SK-N-SH treated with all-trans-retinoic acid at 6 μM for 48 hours (cell line): ENCODE data around the gene UCKL1.

Experiments
- ARNTL ChIP-seq: fragments of 450-650 bp; formaldehyde crosslinking; IDR thresholded peaks from 2 replicates; pipeline ENCODE4 v1.5.0; 2020; ENCODE audit warnings: low read depth, mild to moderate bottlenecking, moderate library complexity, borderline replicate concordance
- CREB5 ChIP-seq: fragments of 250-450 bp; sonication (Bioruptor Pico); IDR thresholded peaks from 2 replicates; pipeline ENCODE4 v1.5.1; 2020; ENCODE audit warnings: low read depth, mild to moderate bottlenecking, moderate library complexity
- CSRNP3 ChIP-seq: fragments of 250-450 bp; sonication (Bioruptor Pico); IDR thresholded peaks from 2 replicates; pipeline ENCODE4 v1.5.1; 2021; ENCODE audit warnings: mild to moderate bottlenecking, moderate library complexity
- ESRRG ChIP-seq: fragments of 250-450 bp; sonication (Bioruptor Pico); IDR thresholded peaks from 2 replicates; pipeline ENCODE4 v1.6.1; 2021; ENCODE audit warnings: mild to moderate bottlenecking
- OSR1 ChIP-seq: fragments of 250-450 bp; sonication (Bioruptor Pico); IDR thresholded peaks from 2 replicates; pipeline ENCODE4 v1.8.0; 2022; ENCODE audit warnings: moderate library complexity, mild to moderate bottlenecking, inconsistent platforms
- PATZ1 ChIP-seq: fragments of 250-450 bp; sonication (Bioruptor Pico); IDR thresholded peaks from 2 replicates; pipeline ENCODE4 v1.8.0; 2020; ENCODE audit warnings: mild to moderate bottlenecking, moderate library complexity, borderline replicate concordance
- TCF4 ChIP-seq: fragments of 250-450 bp; sonication (Bioruptor Pico); IDR thresholded peaks from 2 replicates; pipeline ENCODE4 v1.8.0; 2021; ENCODE audit warnings: mild to moderate bottlenecking, moderate library complexity, borderline replicate concordance
- TSHZ2 ChIP-seq: fragments of 250-450 bp; sonication (Bioruptor Pico); IDR thresholded peaks from 2 replicates; pipeline ENCODE4 v1.5.0; 2020; ENCODE audit warnings: mild to moderate bottlenecking, moderate library complexity
- ZFP3 ChIP-seq: fragments of 250-450 bp; sonication (Bioruptor Pico); IDR thresholded peaks from 2 replicates; pipeline ENCODE4 v1.5.0; 2020; ENCODE audit warnings: mild to moderate bottlenecking, moderate library complexity
- ZFP30 ChIP-seq: fragments of 450-650 bp; formaldehyde crosslinking; IDR thresholded peaks from 2 replicates; pipeline ENCODE4 v1.5.0; 2022; ENCODE audit warnings: mild to moderate bottlenecking, moderate library complexity

GRCh38 chr20:63930971-63931553 is 25.2 kb downstream of the UCKL1 start:
- TF ChIP-seq ZFP30 (CRISPR knock-in tag): no peak
- no peak for TF ChIP-seq ESRRG (CRISPR knock-in tag)
- no peak for TF ChIP-seq ZFP3
- no peak for TF ChIP-seq TSHZ2 (CRISPR knock-in tag)
- no peak for TF ChIP-seq OSR1
- TF ChIP-seq TCF4 (CRISPR knock-in tag): no peak
- TF ChIP-seq PATZ1 (CRISPR knock-in tag): no peak
- no peak for TF ChIP-seq CSRNP3
- no peak for TF ChIP-seq ARNTL (CRISPR knock-in tag)
- TF ChIP-seq CREB5 (CRISPR knock-in tag): no peak
